Measurements from ENCODE around the gene GID8.
"Not testable (repeated sequence)": the region's sequence is repeated elsewhere in the genome, so short reads cannot be mapped to it uniquely, and the experiment has no call there.

DNA sequence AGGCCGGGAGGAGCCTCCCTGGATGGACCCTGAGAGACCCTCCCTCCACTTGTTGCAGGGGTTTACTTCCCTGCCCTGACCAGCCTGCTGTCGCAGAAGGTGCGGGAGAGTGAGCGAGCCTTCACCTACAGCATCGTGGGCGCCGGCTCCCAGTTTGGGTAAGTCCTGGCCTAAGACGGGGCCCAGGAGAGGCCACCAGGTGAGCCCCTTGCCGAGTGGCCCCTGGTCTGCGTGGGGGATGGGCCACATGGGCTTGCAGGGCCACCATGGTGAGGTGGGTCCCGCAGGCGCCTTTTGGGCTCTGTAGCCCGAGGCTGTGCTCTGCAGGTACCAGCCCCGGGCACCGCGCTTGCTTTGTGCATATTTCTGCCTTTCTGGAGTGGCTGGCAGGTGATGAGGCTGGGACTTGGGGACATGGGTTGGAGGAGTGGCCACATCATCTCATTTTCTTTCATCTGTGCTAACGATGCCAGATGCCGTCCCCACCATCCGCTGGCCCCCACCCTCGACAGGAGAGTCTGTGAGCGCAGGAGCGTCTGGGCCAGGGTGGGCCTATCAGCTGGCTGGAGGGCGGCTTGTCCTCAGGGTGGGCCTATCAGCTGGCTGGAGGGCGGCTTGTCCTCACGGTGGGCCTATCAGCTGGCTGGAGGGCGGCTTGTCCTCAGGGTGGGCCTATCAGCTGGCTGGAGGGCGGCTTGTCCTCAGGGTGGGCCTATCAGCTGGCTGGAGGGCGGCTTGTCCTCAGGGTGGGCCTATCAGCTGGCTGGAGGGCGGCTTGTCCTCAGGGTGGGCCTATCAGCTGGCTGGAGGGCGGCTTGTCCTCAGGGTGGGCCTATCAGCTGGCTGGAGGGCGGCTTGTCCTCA, 22.7 kb downstream of the GID8 start:
- TF ChIP-seq EZH2 (IDR thresholded peaks at IDR 0.05; ENCODE audit: low read depth, unreplicated experiment); CREB1 (CRISPR knock-in tag; IDR thresholded peaks at IDR 0.05; ENCODE audit: low read depth); EZH2phosphoT487 (IDR thresholded peaks at IDR 0.05; ENCODE audit: unreplicated experiment); POLR2AphosphoS5 (IDR thresholded peaks at IDR 0.05; ENCODE audit: low read depth); STAT1 (IDR thresholded peaks at IDR 0.05; ENCODE audit: unreplicated experiment); NANOG (IDR thresholded peaks at IDR 0.05; ENCODE audit: borderline replicate concordance); JUNB (IDR thresholded peaks at IDR 0.05; ENCODE audit: unreplicated experiment); ZNF331 (CRISPR knock-in tag; IDR thresholded peaks at IDR 0.05; ENCODE audit: low read depth); ZNF114 (CRISPR knock-in tag; IDR thresholded peaks at IDR 0.05): not testable (repeated sequence)
- TF ChIP-seq, protein P1, sequence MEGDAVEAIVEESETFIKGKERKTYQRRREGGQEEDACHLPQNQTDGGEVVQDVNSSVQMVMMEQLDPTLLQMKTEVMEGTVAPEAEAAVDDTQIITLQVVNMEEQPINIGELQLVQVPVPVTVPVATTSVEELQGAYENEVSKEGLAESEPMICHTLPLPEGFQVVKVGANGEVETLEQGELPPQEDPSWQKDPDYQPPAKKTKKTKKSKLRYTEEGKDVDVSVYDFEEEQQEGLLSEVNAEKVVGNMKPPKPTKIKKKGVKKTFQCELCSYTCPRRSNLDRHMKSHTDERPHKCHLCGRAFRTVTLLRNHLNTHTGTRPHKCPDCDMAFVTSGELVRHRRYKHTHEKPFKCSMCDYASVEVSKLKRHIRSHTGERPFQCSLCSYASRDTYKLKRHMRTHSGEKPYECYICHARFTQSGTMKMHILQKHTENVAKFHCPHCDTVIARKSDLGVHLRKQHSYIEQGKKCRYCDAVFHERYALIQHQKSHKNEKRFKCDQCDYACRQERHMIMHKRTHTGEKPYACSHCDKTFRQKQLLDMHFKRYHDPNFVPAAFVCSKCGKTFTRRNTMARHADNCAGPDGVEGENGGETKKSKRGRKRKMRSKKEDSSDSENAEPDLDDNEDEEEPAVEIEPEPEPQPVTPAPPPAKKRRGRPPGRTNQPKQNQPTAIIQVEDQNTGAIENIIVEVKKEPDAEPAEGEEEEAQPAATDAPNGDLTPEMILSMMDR (conservative IDR thresholded peaks at IDR 0.05; ENCODE audit: low read depth in 2 of 2) = not testable (repeated sequence)
- TF ChIP-seq, protein P2, sequence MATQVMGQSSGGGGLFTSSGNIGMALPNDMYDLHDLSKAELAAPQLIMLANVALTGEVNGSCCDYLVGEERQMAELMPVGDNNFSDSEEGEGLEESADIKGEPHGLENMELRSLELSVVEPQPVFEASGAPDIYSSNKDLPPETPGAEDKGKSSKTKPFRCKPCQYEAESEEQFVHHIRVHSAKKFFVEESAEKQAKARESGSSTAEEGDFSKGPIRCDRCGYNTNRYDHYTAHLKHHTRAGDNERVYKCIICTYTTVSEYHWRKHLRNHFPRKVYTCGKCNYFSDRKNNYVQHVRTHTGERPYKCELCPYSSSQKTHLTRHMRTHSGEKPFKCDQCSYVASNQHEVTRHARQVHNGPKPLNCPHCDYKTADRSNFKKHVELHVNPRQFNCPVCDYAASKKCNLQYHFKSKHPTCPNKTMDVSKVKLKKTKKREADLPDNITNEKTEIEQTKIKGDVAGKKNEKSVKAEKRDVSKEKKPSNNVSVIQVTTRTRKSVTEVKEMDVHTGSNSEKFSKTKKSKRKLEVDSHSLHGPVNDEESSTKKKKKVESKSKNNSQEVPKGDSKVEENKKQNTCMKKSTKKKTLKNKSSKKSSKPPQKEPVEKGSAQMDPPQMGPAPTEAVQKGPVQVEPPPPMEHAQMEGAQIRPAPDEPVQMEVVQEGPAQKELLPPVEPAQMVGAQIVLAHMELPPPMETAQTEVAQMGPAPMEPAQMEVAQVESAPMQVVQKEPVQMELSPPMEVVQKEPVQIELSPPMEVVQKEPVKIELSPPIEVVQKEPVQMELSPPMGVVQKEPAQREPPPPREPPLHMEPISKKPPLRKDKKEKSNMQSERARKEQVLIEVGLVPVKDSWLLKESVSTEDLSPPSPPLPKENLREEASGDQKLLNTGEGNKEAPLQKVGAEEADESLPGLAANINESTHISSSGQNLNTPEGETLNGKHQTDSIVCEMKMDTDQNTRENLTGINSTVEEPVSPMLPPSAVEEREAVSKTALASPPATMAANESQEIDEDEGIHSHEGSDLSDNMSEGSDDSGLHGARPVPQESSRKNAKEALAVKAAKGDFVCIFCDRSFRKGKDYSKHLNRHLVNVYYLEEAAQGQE (IDR thresholded peaks at IDR 0.05; ENCODE audit: unreplicated experiment) = not testable (repeated sequence)
- TF ChIP-seq, protein P3, sequence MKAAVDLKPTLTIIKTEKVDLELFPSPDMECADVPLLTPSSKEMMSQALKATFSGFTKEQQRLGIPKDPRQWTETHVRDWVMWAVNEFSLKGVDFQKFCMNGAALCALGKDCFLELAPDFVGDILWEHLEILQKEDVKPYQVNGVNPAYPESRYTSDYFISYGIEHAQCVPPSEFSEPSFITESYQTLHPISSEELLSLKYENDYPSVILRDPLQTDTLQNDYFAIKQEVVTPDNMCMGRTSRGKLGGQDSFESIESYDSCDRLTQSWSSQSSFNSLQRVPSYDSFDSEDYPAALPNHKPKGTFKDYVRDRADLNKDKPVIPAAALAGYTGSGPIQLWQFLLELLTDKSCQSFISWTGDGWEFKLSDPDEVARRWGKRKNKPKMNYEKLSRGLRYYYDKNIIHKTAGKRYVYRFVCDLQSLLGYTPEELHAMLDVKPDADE (IDR thresholded peaks at IDR 0.05) = not testable (repeated sequence)
- TF ChIP-seq, protein P4, sequence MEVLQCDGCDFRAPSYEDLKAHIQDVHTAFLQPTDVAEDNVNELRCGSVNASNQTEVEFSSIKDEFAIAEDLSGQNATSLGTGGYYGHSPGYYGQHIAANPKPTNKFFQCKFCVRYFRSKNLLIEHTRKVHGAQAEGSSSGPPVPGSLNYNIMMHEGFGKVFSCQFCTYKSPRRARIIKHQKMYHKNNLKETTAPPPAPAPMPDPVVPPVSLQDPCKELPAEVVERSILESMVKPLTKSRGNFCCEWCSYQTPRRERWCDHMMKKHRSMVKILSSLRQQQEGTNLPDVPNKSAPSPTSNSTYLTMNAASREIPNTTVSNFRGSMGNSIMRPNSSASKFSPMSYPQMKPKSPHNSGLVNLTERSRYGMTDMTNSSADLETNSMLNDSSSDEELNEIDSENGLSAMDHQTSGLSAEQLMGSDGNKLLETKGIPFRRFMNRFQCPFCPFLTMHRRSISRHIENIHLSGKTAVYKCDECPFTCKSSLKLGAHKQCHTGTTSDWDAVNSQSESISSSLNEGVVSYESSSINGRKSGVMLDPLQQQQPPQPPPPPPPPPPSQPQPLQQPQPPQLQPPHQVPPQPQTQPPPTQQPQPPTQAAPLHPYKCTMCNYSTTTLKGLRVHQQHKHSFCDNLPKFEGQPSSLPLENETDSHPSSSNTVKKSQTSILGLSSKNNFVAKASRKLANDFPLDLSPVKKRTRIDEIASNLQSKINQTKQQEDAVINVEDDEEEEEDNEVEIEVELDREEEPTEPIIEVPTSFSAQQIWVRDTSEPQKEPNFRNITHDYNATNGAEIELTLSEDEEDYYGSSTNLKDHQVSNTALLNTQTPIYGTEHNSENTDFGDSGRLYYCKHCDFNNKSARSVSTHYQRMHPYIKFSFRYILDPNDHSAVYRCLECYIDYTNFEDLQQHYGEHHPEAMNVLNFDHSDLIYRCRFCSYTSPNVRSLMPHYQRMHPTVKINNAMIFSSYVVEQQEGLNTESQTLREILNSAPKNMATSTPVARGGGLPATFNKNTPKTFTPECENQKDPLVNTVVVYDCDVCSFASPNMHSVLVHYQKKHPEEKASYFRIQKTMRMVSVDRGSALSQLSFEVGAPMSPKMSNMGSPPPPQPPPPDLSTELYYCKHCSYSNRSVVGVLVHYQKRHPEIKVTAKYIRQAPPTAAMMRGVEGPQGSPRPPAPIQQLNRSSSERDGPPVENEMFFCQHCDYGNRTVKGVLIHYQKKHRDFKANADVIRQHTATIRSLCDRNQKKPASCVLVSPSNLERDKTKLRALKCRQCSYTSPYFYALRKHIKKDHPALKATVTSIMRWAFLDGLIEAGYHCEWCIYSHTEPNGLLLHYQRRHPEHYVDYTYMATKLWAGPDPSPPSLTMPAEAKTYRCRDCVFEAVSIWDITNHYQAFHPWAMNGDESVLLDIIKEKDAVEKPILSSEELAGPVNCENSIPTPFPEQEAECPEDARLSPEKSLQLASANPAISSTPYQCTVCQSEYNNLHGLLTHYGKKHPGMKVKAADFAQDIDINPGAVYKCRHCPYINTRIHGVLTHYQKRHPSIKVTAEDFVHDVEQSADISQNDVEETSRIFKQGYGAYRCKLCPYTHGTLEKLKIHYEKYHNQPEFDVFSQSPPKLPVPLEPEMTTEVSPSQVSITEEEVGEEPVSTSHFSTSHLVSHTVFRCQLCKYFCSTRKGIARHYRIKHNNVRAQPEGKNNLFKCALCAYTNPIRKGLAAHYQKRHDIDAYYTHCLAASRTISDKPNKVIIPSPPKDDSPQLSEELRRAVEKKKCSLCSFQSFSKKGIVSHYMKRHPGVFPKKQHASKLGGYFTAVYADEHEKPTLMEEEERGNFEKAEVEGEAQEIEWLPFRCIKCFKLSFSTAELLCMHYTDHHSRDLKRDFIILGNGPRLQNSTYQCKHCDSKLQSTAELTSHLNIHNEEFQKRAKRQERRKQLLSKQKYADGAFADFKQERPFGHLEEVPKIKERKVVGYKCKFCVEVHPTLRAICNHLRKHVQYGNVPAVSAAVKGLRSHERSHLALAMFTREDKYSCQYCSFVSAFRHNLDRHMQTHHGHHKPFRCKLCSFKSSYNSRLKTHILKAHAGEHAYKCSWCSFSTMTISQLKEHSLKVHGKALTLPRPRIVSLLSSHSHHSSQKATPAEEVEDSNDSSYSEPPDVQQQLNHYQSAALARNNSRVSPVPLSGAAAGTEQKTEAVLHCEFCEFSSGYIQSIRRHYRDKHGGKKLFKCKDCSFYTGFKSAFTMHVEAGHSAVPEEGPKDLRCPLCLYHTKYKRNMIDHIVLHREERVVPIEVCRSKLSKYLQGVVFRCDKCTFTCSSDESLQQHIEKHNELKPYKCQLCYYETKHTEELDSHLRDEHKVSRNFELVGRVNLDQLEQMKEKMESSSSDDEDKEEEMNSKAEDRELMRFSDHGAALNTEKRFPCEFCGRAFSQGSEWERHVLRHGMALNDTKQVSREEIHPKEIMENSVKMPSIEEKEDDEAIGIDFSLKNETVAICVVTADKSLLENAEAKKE (CRISPR knock-in tag; IDR thresholded peaks at IDR 0.05) = not testable (repeated sequence)

All from GM23338 (cell line).